Chondrocyte (in vitro differentiated cells): ENCODE results near the gene MSRB3. TPM values are rescaled to one million over a fixed set of nuclear protein-coding genes. Genes with fewer than 3 reads are reported as not detected.

ENCODE experiments used
- DNase-seq: peaks from one replicate; pipeline ENCODE4 v3.0.0; 2021; ENCODE audit warnings: mixed read lengths, low spot score
- H3K27ac Mint-ChIP-seq: one replicate; pipeline ENCODE4 v1.8.0; 2021; ENCODE audit warnings: mild to moderate bottlenecking, moderate library complexity, mixed read lengths; ENCODE audit not compliant: unreplicated experiment
- H3K27me3 Mint-ChIP-seq: 2 replicates; pipeline ENCODE4 v1.8.0; 2021; ENCODE audit warnings: low read depth, mixed read lengths
- H3K36me3 Mint-ChIP-seq: 2 replicates; pipeline ENCODE4 v1.8.0; 2021; ENCODE audit warnings: low read depth, mixed read lengths
- H3K4me1 Mint-ChIP-seq: 2 replicates; pipeline ENCODE4 v1.8.0; 2021; ENCODE audit warnings: low read depth, mild to moderate bottlenecking, mixed read lengths
- H3K4me3 Mint-ChIP-seq: one replicate; pipeline ENCODE4 v1.8.0; 2021; ENCODE audit warnings: mild to moderate bottlenecking, moderate library complexity, mixed read lengths; ENCODE audit not compliant: unreplicated experiment
- H3K9me3 Mint-ChIP-seq: 2 replicates; pipeline ENCODE4 v1.8.0; 2021; ENCODE audit warnings: low read depth, mixed read lengths
- long read RNA-seq: library from polyadenylated mRNA; stranded (forward); transcript quantifications from one replicate; pipeline ENCODE4 v2.0.0, GENCODE V29; 2021
- total RNA-seq: library from RNA; stranded (reverse); gene quantifications from 3 replicates; pipeline ENCODE4 v1.2.1, GENCODE V29; 2021
- TF ChIP-seq, protein P1 (sequence below): fragments of 200-600 bp; sonication (generic); IDR thresholded peaks from 2 replicates; pipeline ENCODE4 v1.5.0; 2021; ENCODE audit warnings: antibody characterized with exemption, mild to moderate bottlenecking, moderate library complexity

The MSRB3 gene
- total RNA-seq = 104 to 160 TPM (median 158 TPM) in 3 replicates
- long read RNA-seq, full-length matches to known transcripts = 416 of 484 reads
- long read RNA-seq, partial matches to known transcripts = 40 of 484 reads
- long read RNA-seq, other reads (novel, unspliced or antisense) = 28 of 484 reads

DNA sequence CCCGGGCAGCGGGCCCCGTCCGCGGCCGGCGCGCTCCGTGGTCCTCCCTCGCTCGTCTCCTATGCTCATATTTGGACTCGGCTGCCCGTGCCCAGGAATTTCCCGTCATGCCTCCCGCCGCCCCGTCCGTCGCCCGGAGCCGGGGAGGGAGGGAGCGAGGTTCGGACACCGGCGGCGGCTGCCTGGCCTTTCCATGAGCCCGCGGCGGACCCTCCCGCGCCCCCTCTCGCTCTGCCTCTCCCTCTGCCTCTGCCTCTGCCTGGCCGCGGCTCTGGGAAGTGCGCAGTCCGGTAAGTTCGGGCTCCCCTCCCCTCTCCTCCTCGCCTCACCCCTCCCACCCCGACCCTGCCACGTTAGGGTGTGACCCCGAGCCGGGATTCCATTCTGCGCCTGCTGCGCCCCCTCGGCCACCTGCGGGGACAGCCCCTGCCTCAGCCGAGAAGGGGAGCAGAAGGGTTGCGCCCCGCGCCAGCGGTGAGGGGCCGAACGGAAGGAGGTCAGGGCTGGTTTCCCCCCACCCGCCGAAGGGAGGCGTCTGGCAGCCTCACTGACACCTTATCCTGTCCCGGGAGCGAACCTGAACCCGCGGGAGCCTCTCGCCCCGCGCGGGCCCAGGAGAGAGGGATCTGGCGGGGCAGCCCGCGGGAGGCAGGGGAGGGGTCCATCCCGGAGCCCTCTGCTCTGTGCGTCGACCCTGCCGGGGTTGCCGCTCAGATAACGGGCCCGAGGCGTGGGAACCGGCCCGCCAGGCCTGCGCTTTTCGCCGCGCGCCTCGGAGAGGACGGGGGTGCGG is at the start of gene MSRB3:
Gene MSRB3, plus strand, starts transcription at position 108 of the 793 bp plus-strand sequence. CDS start 29,897 bp downstream, outside the sequence.
- Mint-ChIP-seq H3K27me3 (no peaks in the 10 kb centered on the region), H3K36me3 (no peaks in the 10 kb centered on the region), H3K4me3 (peak within 1 kb of the TSS; percentile 82), H3K27ac (peak within 1 kb of the TSS; percentile 92), H3K4me1 (peaks cover 7% of the 10 kb centered on the region), H3K9me3 (no peaks in the 10 kb centered on the region)
- TF ChIP-seq, protein P1, sequence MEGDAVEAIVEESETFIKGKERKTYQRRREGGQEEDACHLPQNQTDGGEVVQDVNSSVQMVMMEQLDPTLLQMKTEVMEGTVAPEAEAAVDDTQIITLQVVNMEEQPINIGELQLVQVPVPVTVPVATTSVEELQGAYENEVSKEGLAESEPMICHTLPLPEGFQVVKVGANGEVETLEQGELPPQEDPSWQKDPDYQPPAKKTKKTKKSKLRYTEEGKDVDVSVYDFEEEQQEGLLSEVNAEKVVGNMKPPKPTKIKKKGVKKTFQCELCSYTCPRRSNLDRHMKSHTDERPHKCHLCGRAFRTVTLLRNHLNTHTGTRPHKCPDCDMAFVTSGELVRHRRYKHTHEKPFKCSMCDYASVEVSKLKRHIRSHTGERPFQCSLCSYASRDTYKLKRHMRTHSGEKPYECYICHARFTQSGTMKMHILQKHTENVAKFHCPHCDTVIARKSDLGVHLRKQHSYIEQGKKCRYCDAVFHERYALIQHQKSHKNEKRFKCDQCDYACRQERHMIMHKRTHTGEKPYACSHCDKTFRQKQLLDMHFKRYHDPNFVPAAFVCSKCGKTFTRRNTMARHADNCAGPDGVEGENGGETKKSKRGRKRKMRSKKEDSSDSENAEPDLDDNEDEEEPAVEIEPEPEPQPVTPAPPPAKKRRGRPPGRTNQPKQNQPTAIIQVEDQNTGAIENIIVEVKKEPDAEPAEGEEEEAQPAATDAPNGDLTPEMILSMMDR = peak; percentile 68
- DNase-seq = peak; percentile 92

- Mint-ChIP-seq H3K4me3 (no peak overlapping the region), H3K4me1 (peaks cover 12% of the 10 kb centered on the region), H3K36me3 (peaks cover 28% of the 10 kb centered on the region), H3K27ac (no peak overlapping the region), H3K27me3 (no peaks in the 10 kb centered on the region), H3K9me3 (peaks cover 21% of the 10 kb centered on the region)
- DNase-seq = no peak
- TF ChIP-seq, protein P1 = no peak
Observed at GRCh38 chr12:65229441-65229840, 49.0 kb upstream of the MSRB3 start.

- H3K4me3 Mint-ChIP-seq = no peak overlapping the region
- TF ChIP-seq, protein P1 = peak; percentile 87
- H3K27ac Mint-ChIP-seq = no peak overlapping the region
- no peak for DNase-seq
- H3K4me1 Mint-ChIP-seq = peaks cover 12% of the 10 kb centered on the region
- H3K9me3 Mint-ChIP-seq = peaks cover 14% of the 10 kb centered on the region
- H3K27me3 Mint-ChIP-seq = no peaks in the 10 kb centered on the region
- peaks cover 16% of the 10 kb centered on the region for H3K36me3 Mint-ChIP-seq
Observed at GRCh38 chr12:65232476-65233077, 45.9 kb upstream of the MSRB3 start.

- peaks cover 5% of the 10 kb centered on the region for H3K4me1 Mint-ChIP-seq
Observed at GRCh38 chr12:65237153-65237552, 41.3 kb upstream of the MSRB3 start.

GRCh38 chr12:65238609-65239008 is 39.9 kb upstream of the MSRB3 start:
- TF ChIP-seq, protein P1 = no peak
- peaks cover 16% of the 10 kb centered on the region for H3K36me3 Mint-ChIP-seq
- H3K4me1 Mint-ChIP-seq = no peaks in the 10 kb centered on the region
- no peak overlapping the region for H3K4me3 Mint-ChIP-seq
- H3K27me3 Mint-ChIP-seq = no peaks in the 10 kb centered on the region
- DNase-seq = no peak
- no peaks in the 10 kb centered on the region for H3K9me3 Mint-ChIP-seq
- no peak overlapping the region for H3K27ac Mint-ChIP-seq

More at GRCh38 chr12:65237153-65237552, 41.3 kb upstream of the MSRB3 start:
- Mint-ChIP-seq H3K36me3 (peaks cover 7% of the 10 kb centered on the region), H3K4me3 (no peak overlapping the region), H3K9me3 (no peaks in the 10 kb centered on the region), H3K27me3 (no peaks in the 10 kb centered on the region), H3K27ac (no peak overlapping the region)
- TF ChIP-seq, protein P1 = no peak
- no peak for DNase-seq
